ENCODE measurements around the gene ABTB2.

DNA sequence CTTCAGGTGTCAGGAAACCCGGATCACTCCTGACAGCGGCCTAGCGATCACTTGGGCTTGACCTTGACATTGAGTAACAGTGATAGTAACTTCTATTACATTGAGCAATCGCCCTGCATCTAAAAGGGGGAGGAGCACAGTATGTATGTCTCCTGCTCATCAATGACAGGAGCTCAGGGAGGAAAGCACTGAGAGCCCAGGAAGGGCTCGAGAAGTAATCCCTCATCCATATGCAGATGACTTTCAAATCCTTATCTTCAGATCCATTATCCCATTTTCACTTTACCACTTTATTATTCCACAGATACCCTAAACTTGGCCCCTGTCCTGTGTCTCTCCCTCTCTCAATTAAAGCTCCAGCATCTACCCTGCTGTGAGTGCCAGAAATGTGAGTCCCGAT lies 47.8 kb downstream of the ABTB2 start:
- no peak for TF ChIP-seq POLR2A (IDR thresholded peaks at IDR 0.05; ENCODE audit: low read depth, low read length)
- TF ChIP-seq TCF12 (IDR thresholded peaks at IDR 0.05; ENCODE audit: low read depth, low read length): no peak
- TF ChIP-seq ZZZ3 (IDR thresholded peaks at IDR 0.05; ENCODE audit: control insufficient read depth, insufficient read length, low read depth): no peak
- TF ChIP-seq TCF3 (IDR thresholded peaks at IDR 0.05; ENCODE audit: borderline replicate concordance, insufficient read depth, low read depth, low read length): no peak
- TF ChIP-seq BRCA1 (IDR thresholded peaks at IDR 0.05; ENCODE audit: low read depth, low read length): no peak
- TF ChIP-seq TARDBP (IDR thresholded peaks at IDR 0.05; ENCODE audit: borderline replicate concordance): no peak
- no peak for TF ChIP-seq JUNB (IDR thresholded peaks at IDR 0.05)
- no peak for TF ChIP-seq RAD21 (IDR thresholded peaks at IDR 0.05; ENCODE audit: insufficient read depth, low read depth, low read length)
